Activated CD4-positive, alpha-beta T cell treated with anti-CD3 and anti-CD28 coated beads, Interleukin-2, amount 10 ng/mL, durations not matched to agents 7 days and 5 days (primary cell): Measurements from ENCODE around the gene KPNA4. TPM values are rescaled to one million over a fixed set of nuclear protein-coding genes. Genes with fewer than 3 reads are reported as not detected.
"Not testable (repeated sequence)": the region's sequence is repeated elsewhere in the genome, so short reads cannot be mapped to it uniquely, and the experiment has no call there.

Experiments
- CTCF ChIA-PET: fragments of 350-600 bp; sonication (Branson Sonifier 250); formaldehyde crosslinking; loops from one replicate; lab custom pipeline; 2021; ENCODE audit warnings: antibody characterized with exemption; lab: Charles Lee
- POLR2A ChIA-PET: fragments of 350-600 bp; sonication (Branson Sonifier 250); formaldehyde crosslinking; loops from one replicate; lab custom pipeline; 2021; ENCODE audit warnings: antibody characterized with exemption; lab: Charles Lee
- DNase-seq: peaks from one replicate; pipeline ENCODE4 v3.0.0-alpha.2; 2020
- H3K27ac Mint-ChIP-seq: one replicate; pipeline ENCODE4 v1.8.0; 2021; ENCODE audit warnings: mild to moderate bottlenecking, moderate library complexity, mixed read lengths
- H3K27me3 Mint-ChIP-seq: one replicate; pipeline ENCODE4 v1.8.0; 2021; ENCODE audit warnings: mixed read lengths
- H3K36me3 Mint-ChIP-seq: one replicate; pipeline ENCODE4 v1.8.0; 2021; ENCODE audit warnings: low read depth, mixed read lengths
- H3K4me1 Mint-ChIP-seq: one replicate; pipeline ENCODE4 v1.8.0; 2021; ENCODE audit warnings: mixed read lengths
- H3K4me3 Mint-ChIP-seq: one replicate; pipeline ENCODE4 v1.8.0; 2021; ENCODE audit warnings: mild to moderate bottlenecking, moderate library complexity, mixed read lengths
- H3K9me3 Mint-ChIP-seq: one replicate; pipeline ENCODE4 v1.8.0; 2021; ENCODE audit warnings: mixed read lengths
- total RNA-seq, 2 experiments: library from RNA; stranded (reverse); gene quantifications; one replicate each; pipeline ENCODE4 v1.2.3, GENCODE V29; 2021

The KPNA4 gene
- total RNA-seq, 2 experiments from 2014 or later = 38.6 to 53.7 TPM

DNA sequence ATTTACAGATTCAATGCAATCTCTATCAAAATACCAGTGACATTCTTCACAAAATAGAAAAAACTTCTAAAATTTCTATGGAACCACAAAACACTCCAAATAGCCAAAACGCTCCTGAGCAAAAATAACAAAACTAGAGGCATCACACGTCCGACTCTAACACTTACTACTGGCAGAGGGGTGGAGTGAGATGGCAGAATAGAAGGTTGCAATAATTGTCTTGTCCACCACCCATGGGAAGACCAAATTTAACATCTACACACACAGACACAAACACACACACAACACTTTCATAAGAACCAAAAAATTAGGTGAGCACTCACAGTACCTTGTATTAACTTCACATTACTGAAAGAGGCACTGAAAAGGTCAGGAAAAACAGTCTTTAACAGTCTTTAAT is 21.3 kb upstream of the KPNA4 start:
- POLR2A ChIA-PET = no interaction called here
- Mint-ChIP-seq H3K9me3 (peaks cover 5% of the 10 kb centered on the region), H3K4me3 (no peak overlapping the region), H3K4me1 (no peaks in the 10 kb centered on the region), H3K27me3 (peaks cover 46% of the 10 kb centered on the region), H3K27ac (no peak overlapping the region), H3K36me3 (no peaks in the 10 kb centered on the region)
- no peak for DNase-seq
- CTCF ChIA-PET = interaction anchor here (0.6 to 0.7 kb wide), 2 partner anchors 100 to 409 kb away, joined by 3 read pairs; no protein-coding TSS in a partner anchor

DNA sequence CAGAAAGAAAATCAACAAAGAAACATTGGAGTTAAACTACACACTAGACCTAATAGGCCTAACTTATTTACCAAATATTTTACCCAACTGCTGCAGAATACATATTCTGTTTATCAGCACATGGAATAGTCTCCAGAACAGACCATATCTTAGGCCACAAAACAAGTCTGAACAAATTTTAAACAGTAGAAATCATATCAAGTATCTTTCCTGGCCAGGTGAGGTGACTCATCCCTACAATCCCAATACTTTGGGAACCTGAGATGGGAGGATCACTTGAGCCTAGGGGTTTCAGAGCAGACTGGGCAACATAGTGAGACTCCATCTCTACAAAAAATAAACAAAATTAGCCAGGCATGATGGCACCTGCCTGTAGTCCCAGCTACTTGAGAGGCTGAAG is 18.1 kb upstream of the KPNA4 start:
- peaks cover 34% of the 10 kb centered on the region for H3K27me3 Mint-ChIP-seq
- H3K9me3 Mint-ChIP-seq = peaks cover 14% of the 10 kb centered on the region
- no peaks in the 10 kb centered on the region for H3K36me3 Mint-ChIP-seq
- no peak overlapping the region for H3K27ac Mint-ChIP-seq
- H3K4me3 Mint-ChIP-seq = no peak overlapping the region
- H3K4me1 Mint-ChIP-seq = no peaks in the 10 kb centered on the region
- ChIA-PET CTCF (interaction anchor here (1.7 kb wide), 1 partner anchor 14 kb away, joined by 4 read pairs; no protein-coding TSS in a partner anchor), POLR2A (no interaction called here)
- no peak for DNase-seq

DNA sequence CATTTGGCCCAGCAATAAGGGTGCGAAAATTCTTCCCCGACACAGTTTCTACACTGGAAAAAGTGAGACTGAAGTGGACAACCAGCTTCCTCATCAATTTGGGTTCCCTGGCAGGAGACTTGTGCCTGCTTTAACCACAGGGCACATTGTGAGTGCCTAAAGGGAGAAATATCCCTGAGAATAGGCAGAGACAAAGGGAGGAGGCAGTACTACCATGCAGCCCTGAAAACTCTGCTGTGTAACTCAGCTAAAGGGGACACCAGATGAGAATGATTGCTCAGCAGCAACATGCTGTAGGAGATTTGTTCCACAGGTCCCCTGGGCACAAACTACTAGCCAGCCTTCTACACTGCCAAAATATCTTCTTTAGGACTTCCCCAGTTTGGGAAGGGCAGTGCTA is 15.6 kb upstream of the KPNA4 start:
- Mint-ChIP-seq H3K4me1 (no peaks in the 10 kb centered on the region), H3K4me3 (no peak overlapping the region), H3K36me3 (no peaks in the 10 kb centered on the region), H3K27me3 (peaks cover 34% of the 10 kb centered on the region), H3K27ac (no peak overlapping the region), H3K9me3 (peaks cover 14% of the 10 kb centered on the region)
- ChIA-PET CTCF (no interaction called here), POLR2A (no interaction called here)
- no peak for DNase-seq

DNA sequence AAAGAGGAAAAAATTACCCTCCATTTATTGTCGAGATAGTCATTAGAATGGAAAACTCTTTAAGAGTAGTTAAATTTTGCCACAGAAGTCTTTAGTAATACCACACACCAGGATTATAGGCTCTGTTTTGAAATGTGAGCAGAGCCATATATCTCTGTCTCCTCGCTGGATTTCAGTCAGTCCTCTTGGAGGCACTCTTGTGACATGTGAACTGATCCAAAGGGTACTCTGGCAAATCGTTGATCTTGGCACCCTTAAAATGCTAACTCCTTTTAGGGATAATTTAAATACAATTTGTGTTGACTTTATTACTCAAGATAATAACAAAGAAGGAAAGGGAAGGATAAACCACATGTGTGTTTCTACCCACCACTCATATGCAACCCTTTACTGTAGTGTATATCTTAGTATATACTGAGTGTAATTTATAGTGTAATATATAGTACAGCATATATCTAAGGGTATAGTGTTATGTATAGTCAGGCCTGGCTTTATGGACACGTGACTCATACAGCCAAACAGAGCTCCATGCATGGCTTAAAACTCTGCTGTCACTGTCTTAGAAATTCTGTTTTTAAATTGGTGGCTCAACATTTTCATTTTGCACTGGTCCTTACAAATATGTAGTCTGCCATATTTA is 12.3 kb upstream of the KPNA4 start:
- peaks cover 26% of the 10 kb centered on the region for H3K27me3 Mint-ChIP-seq
- DNase-seq = no peak
- POLR2A ChIA-PET = no interaction called here
- no peaks in the 10 kb centered on the region for H3K36me3 Mint-ChIP-seq
- H3K4me3 Mint-ChIP-seq = no peak overlapping the region
- H3K4me1 Mint-ChIP-seq = no peaks in the 10 kb centered on the region
- H3K9me3 Mint-ChIP-seq = peaks cover 14% of the 10 kb centered on the region
- CTCF ChIA-PET = no interaction called here
- H3K27ac Mint-ChIP-seq = no peak overlapping the region

DNA sequence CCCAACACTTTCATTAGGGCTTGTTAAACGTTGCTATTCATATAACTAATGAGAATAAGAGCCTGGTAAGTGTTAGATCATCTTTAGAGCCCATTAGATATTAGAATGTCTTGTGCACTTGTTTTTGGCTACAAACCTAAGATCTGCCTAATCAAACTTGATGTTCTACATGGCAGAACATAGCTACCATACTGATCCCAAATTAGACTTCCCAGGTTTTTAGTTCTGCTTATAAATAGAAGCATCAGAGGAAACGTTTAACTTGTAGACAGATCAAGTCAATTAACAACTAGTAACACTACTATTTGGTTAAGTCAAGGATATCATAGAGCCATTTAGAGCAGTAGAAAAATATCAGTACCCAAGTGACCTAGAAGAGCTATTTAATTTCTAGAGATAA is 11.7 kb upstream of the KPNA4 start:
- H3K27me3 Mint-ChIP-seq = peaks cover 26% of the 10 kb centered on the region

DNA sequence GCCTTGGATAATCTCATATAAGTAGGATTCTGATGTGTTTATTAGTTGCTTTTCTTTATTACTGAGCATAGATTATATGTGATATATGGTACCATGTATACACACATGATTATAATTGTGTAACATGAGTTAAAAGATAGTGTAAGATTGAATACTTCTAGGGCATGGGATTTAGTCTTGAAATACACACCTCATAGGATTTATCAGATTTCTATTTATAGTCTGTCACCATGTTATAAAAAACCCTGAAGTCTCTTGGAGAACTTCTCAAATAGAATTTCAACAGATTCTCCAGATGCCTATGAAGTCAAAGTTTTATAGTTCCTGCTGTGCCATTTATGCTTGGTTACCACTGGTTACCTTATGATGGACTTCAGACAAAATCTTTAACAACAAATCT is 11.2 kb upstream of the KPNA4 start:
- no peak overlapping the region for H3K27ac Mint-ChIP-seq
- H3K4me3 Mint-ChIP-seq = no peak overlapping the region
- peaks cover 10% of the 10 kb centered on the region for H3K9me3 Mint-ChIP-seq
- POLR2A ChIA-PET = no interaction called here
- CTCF ChIA-PET = no interaction called here
- H3K36me3 Mint-ChIP-seq = no peaks in the 10 kb centered on the region
- peaks cover 22% of the 10 kb centered on the region for H3K27me3 Mint-ChIP-seq
- H3K4me1 Mint-ChIP-seq = no peaks in the 10 kb centered on the region
- DNase-seq = no peak

More for the DNA sequence above, 11.7 kb upstream of the KPNA4 start:
- peaks cover 14% of the 10 kb centered on the region for H3K9me3 Mint-ChIP-seq
- no peak overlapping the region for H3K27ac Mint-ChIP-seq
- CTCF ChIA-PET = no interaction called here
- H3K4me1 Mint-ChIP-seq = no peaks in the 10 kb centered on the region
- POLR2A ChIA-PET = no interaction called here
- no peak for DNase-seq
- no peak overlapping the region for H3K4me3 Mint-ChIP-seq
- no peaks in the 10 kb centered on the region for H3K36me3 Mint-ChIP-seq

DNA sequence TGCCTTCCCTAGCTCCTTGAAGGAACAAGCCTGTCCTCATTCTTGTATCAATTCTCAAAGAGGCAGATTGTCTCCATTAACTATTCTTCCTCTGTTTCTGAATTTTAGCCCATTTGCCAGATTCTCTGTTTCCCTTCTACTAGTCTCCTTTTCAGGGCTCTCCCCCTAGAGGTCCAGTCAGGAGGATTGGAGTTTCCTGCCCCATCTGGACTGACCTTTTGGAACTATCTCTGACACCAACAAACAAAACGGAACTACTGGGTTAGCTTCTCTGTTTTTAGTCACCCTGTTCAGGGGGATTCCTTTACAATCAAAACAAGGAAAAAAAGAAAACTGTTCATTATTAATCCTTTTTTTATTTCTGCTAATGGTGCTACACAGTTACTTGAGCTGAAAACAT is 10.2 kb upstream of the KPNA4 start:
- no peak overlapping the region for H3K4me3 Mint-ChIP-seq
- peaks cover 4% of the 10 kb centered on the region for H3K9me3 Mint-ChIP-seq
- POLR2A ChIA-PET = no interaction called here
- peaks cover 14% of the 10 kb centered on the region for H3K27me3 Mint-ChIP-seq
- no peaks in the 10 kb centered on the region for H3K36me3 Mint-ChIP-seq
- H3K4me1 Mint-ChIP-seq = no peaks in the 10 kb centered on the region
- no peak for DNase-seq
- no peak overlapping the region for H3K27ac Mint-ChIP-seq
- CTCF ChIA-PET = interaction anchor here (0.8 to 1.7 kb wide), 2 partner anchors 10 to 13 kb away, joined by 3 to 4 read pairs; partner anchors contain the start of gene KPNA4

DNA sequence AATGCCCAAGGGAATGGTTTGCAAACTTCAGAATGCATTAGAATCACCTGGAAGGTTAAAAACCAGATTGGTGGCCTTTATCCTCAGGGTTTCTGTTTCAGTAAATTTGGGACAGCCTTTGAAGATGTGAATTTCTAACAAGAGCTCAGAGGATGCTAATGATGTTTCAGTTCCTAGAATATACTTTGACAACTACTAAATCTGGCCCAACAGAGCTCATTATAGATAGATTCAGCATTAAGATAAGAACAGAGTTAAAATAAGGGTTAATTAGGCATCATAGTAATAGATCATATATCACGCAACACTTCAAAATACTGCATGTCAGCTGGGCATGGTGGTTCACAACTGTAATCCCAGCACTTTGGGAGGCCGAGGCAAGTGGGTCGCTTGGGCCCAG is 9.3 kb upstream of the KPNA4 start:
- CTCF ChIA-PET = interaction anchor here (0.6 to 1.7 kb wide), 2 partner anchors 9 to 734 kb away, joined by 4 read pairs; partner anchors contain the start of gene KPNA4
- H3K9me3 Mint-ChIP-seq = peaks cover 2% of the 10 kb centered on the region

DNA sequence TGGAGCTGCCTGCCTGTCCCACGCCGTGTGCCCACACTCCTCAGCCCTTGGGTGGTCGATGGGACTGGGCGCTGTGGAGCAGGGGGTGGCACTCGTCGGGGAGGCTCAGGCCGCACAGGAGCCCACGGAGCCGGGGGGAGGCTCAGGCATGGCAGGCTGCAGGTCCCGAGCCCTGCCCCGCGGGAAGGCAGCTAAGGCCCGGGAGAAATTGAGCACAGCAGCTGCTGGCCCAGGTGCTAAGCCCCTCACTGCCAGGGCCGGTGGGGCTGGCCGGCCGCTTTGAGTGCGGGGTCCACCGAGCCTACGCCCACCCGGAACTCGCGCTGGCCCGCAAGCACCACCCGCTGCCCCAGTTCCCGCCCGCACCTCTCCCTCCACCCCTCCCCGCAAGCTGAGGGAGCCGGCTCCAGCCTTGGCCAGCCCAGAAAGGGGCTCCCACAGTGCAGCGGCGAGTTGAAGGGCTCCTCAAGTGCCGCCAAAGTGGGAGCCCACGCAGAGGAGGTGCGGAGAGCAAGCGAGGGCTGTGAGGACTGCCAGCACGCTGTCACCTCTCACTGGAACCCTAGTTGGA is 8.7 kb upstream of the KPNA4 start:
- H3K27ac Mint-ChIP-seq, DNase-seq, H3K9me3 Mint-ChIP-seq, POLR2A ChIA-PET, H3K4me1 Mint-ChIP-seq, H3K36me3 Mint-ChIP-seq, H3K4me3 Mint-ChIP-seq: not testable (repeated sequence)
- CTCF ChIA-PET = interaction anchor here (0.6 to 1.7 kb wide), 2 partner anchors 8 to 735 kb away, joined by 4 read pairs; partner anchors contain the start of gene KPNA4
- peaks cover 11% of the 10 kb centered on the region for H3K27me3 Mint-ChIP-seq

More for the DNA sequence above, 9.3 kb upstream of the KPNA4 start:
- no peak for DNase-seq
- no peaks in the 10 kb centered on the region for H3K4me1 Mint-ChIP-seq
- POLR2A ChIA-PET = no interaction called here
- H3K36me3 Mint-ChIP-seq = no peaks in the 10 kb centered on the region
- no peak overlapping the region for H3K27ac Mint-ChIP-seq
- H3K4me3 Mint-ChIP-seq = no peak overlapping the region
- peaks cover 11% of the 10 kb centered on the region for H3K27me3 Mint-ChIP-seq

DNA sequence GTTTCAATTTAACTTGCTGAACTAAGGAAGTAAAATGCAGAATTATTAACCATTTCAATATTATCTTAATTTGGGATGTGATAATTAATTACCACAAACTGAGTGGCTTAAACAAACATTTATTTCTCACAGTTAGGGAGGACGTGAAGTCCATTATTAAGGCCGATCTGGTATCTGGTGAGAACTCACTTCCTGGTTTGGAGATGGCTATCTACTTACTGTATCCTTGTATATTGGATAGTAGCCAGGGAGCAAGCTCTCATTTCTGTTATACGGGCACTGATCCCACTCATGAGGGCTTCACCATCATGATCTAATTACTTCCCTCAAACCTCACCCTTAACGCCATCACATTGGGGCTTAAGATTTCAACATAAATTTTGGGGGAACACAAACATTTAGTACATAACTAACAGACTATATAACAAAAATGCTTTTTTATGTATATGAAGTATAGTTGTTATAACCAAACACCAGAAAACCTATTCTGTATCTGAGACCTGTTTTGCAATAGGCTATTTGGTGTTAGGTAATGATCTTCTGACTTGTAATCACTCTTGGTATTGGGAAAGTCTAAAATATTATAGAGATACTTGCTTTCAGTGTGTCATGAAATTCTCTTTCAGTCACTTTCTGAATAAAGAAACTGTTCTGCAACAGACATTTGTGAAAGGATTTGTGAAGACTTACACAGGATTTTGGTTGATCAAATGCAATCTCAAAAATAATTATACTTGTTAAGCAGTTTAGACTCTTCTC is 4.7 kb upstream of the KPNA4 start:
- CTCF ChIA-PET = interaction anchor here (0.6 to 1.4 kb wide), 3 partner anchors 13 to 414 kb away, joined by 3 to 4 read pairs (median 3); no protein-coding TSS in a partner anchor
- H3K27ac Mint-ChIP-seq = no peak overlapping the region
- no peak overlapping the region for H3K4me3 Mint-ChIP-seq
- peaks cover 32% of the 10 kb centered on the region for H3K4me1 Mint-ChIP-seq
- H3K27me3 Mint-ChIP-seq = no peaks in the 10 kb centered on the region
- H3K9me3 Mint-ChIP-seq = peaks cover 2% of the 10 kb centered on the region
- no peak for DNase-seq
- POLR2A ChIA-PET = no interaction called here
- peaks cover 15% of the 10 kb centered on the region for H3K36me3 Mint-ChIP-seq

DNA sequence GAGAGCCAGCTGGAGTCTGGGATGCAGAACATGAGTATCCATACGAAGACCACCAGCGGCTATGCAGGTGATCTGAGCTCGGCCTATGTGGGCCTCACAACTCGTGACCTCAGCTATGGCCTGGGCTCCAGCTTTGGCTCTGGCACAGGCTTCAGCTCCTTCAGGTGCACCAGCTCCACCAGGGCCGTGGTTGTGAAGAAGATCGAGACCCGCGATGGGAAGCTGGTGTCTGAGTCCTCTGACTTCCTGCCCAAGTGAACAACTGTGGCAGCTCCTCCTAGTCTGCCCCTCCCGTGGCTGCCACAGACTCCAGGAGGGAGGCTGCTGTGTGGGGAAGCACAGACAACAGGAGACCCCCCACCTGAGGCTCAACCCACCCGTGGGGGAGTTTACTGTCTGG is 3.6 kb upstream of the KPNA4 start:
- POLR2A ChIA-PET = no interaction called here
- CTCF ChIA-PET = interaction anchor here (0.7 to 1.4 kb wide), 3 partner anchors 14 to 78 kb away, joined by 3 to 4 read pairs (median 4); no protein-coding TSS in a partner anchor
- H3K4me1 Mint-ChIP-seq = peaks cover 34% of the 10 kb centered on the region
- no peak for DNase-seq
- H3K4me3 Mint-ChIP-seq = no peak overlapping the region
- no peak overlapping the region for H3K27ac Mint-ChIP-seq
- H3K27me3 Mint-ChIP-seq = no peaks in the 10 kb centered on the region
- H3K36me3 Mint-ChIP-seq = peaks cover 20% of the 10 kb centered on the region
- H3K9me3 Mint-ChIP-seq = peaks cover 2% of the 10 kb centered on the region

DNA sequence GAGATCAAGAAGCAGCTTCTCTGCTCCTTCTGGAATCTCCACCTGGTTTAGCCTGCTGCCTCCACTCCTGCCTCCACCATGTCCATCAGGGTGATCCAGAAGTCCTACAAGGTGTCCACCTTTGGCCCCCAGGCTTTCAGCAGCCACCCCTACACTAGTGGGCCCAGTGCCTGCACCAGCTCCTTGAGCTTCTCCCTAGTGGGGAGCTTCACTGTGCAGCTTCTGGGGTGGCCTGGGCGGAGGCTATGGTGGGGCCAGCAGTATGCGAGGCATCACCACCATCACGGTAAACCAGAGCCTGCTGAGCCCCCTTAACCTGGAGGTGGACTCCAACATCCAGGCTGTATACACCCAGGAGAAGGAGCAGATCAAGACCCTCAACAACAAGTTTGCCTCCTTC is 2.4 kb upstream of the KPNA4 start:
- no peak for DNase-seq
- no peak overlapping the region for H3K4me3 Mint-ChIP-seq
- no peaks in the 10 kb centered on the region for H3K27me3 Mint-ChIP-seq
- H3K4me1 Mint-ChIP-seq = peaks cover 46% of the 10 kb centered on the region
- no peak overlapping the region for H3K27ac Mint-ChIP-seq
- peaks cover 28% of the 10 kb centered on the region for H3K36me3 Mint-ChIP-seq
- H3K9me3 Mint-ChIP-seq = no peaks in the 10 kb centered on the region
- POLR2A ChIA-PET = no interaction called here
- CTCF ChIA-PET = interaction anchor here (0.6 to 1.2 kb wide), 3 partner anchors 14 to 529 kb away, joined by 4 read pairs; no protein-coding TSS in a partner anchor

DNA sequence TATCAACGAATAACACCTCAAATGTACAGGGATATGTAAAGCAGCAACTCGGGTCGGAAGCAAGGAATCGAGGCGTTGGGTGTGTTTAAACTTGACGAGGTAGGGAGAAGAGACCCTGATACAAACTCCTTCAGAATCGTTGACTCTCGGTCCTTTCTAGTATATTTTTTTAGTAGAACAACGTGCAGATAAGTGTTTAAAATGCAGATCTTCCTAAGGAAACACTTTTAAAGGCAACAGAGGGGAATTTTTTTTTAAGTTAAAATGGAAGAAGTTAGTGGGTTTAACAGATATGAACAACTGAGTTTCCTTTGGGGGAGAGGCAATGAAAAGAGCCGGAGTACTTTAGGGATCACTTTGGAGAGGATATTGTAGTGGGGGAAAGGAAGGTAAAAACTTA is 1.1 kb upstream of the KPNA4 start:
- Mint-ChIP-seq H3K4me3 (peak overlapping the region; percentile 96), H3K4me1 (peaks cover 59% of the 10 kb centered on the region), H3K36me3 (peaks cover 36% of the 10 kb centered on the region), H3K27me3 (no peaks in the 10 kb centered on the region), H3K27ac (peak overlapping the region; percentile 78), H3K9me3 (no peaks in the 10 kb centered on the region)
- ChIA-PET POLR2A (no interaction called here), CTCF (interaction anchor here (1.0 to 1.5 kb wide), 2 partner anchors 9 to 36 kb away, joined by 3 to 4 read pairs; no protein-coding TSS in a partner anchor)
- no peak for DNase-seq
